A549 (cell line): ENCODE data around the gene GLO1. TPM values are rescaled to one million over a fixed set of nuclear protein-coding genes. Genes with fewer than 3 reads are reported as not detected.

Source experiments
- ATAC-seq, 2 experiments: fragments of 200-7000 bp in 1 of 2; fragments of >200 bp in 1 of 2; cut with Nextera tagmentation in 1 of 2; cut with Tn5 transposase in 1 of 2; 3 replicates each; pipeline versions ENCODE4 v1.8.0 to v1.9.1; 2018 to 2020; ENCODE audit warnings: mild to moderate bottlenecking in 1 of 2, moderate library complexity in 1 of 2
- CTCF ChIA-PET: fragments of 300-600 bp; sonication (Branson Sonifier 250); formaldehyde crosslinking; extraction: SDS; loops from one replicate; lab custom pipeline; 2021; ENCODE audit warnings: antibody characterized with exemption, inconsistent platforms; lab: Yijun Ruan, JAX
- POLR2A ChIA-PET: fragments of 350-600 bp; formaldehyde crosslinking; extraction: SDS; loops from one replicate; lab custom pipeline; 2021; ENCODE audit warnings: antibody characterized with exemption, inconsistent platforms; lab: Yijun Ruan, JAX
- DNase-seq, 2 experiments: peaks; one replicate each; pipeline versions ENCODE4 v3.0.0 to v3.0.0-alpha.2; 2011 to 2016; ENCODE audit warnings: low read depth in 1 of 2, low spot score in 1 of 2
- FAIRE-seq: peaks from 2 replicates; lab custom pipeline; 2011; peaks lifted over from hg19 to GRCh38; lab: Jason Lieb, UNC
- H3K27ac ChIP-seq, 2 experiments: fragments of >200 bp; sonication (Bioruptor Twin); formaldehyde crosslinking; 3 replicates each; pipeline ENCODE4 v1.5.1; 2016 to 2017
- H3K4me1 ChIP-seq: fragments of >200 bp; sonication (Bioruptor Twin); formaldehyde crosslinking; 3 replicates; pipeline ENCODE4 v1.6.1; 2016
- H3K4me2 ChIP-seq: fragments of >200 bp; sonication (Bioruptor Twin); formaldehyde crosslinking; 3 replicates; pipeline ENCODE4 v1.6.1; 2016
- H3K4me3 ChIP-seq: fragments of >200 bp; sonication (Bioruptor Twin); formaldehyde crosslinking; 3 replicates; pipeline ENCODE4 v1.5.1; 2016
- H3K9me3 ChIP-seq: fragments of >200 bp; sonication (Bioruptor Twin); formaldehyde crosslinking; 3 replicates; pipeline ENCODE4 v1.6.1; 2016
- CTCF ChIP-seq: fragments of >200 bp; sonication (Bioruptor Twin); formaldehyde crosslinking; IDR thresholded peaks from 3 replicates; pipeline ENCODE4 v1.5.1; 2016
- EHF ChIP-seq: fragments of 250-450 bp; sonication (Bioruptor Pico); IDR thresholded peaks from 2 replicates; pipeline ENCODE4 v1.5.0; 2020; ENCODE audit warnings: mild to moderate bottlenecking
- GATA3 ChIP-seq: IDR thresholded peaks from 2 replicates; pipeline ENCODE4 v1.6.1; 2012; ENCODE audit warnings: borderline replicate concordance
- HEYL ChIP-seq: fragments of 250-450 bp; sonication (Bioruptor Pico); IDR thresholded peaks from 2 replicates; pipeline ENCODE4 v1.8.0; 2021; ENCODE audit warnings: mild to moderate bottlenecking, moderate library complexity
- HMGXB4 ChIP-seq: fragments of 250-450 bp; sonication (Bioruptor Pico); IDR thresholded peaks from 2 replicates; pipeline ENCODE4 v1.5.0; 2021; ENCODE audit warnings: mild to moderate bottlenecking, moderate library complexity, borderline replicate concordance
- HOXB13 ChIP-seq: fragments of 250-450 bp; sonication (Bioruptor Pico); IDR thresholded peaks from 2 replicates; pipeline ENCODE4 v1.5.0; 2020; ENCODE audit warnings: low read depth, mild to moderate bottlenecking, moderate library complexity
- KDM5A ChIP-seq: fragments of 200-600 bp; sonication (generic); IDR thresholded peaks from 2 replicates; pipeline ENCODE4 v1.6.1; 2016; ENCODE audit warnings: antibody characterized with exemption, mild to moderate bottlenecking
- MAZ ChIP-seq: fragments of 150-350 bp; IDR thresholded peaks from 2 replicates; pipeline ENCODE4 v1.6.1; 2014; ENCODE audit warnings: antibody characterized with exemption, low read depth, low read length, borderline replicate concordance
- NFE2L2 ChIP-seq: fragments of 150-350 bp; conservative IDR thresholded peaks from 2 replicates; pipeline ENCODE4 v1.6.1; 2014; ENCODE audit warnings: low read length
- PBX3 ChIP-seq: IDR thresholded peaks from 2 replicates; pipeline ENCODE4 v1.6.1; 2012
- RARB ChIP-seq: fragments of 250-450 bp; sonication (Bioruptor Pico); IDR thresholded peaks from 2 replicates; pipeline ENCODE4 v1.8.0; 2021; ENCODE audit warnings: mild to moderate bottlenecking, moderate library complexity
- REST ChIP-seq: fragments of 200-600 bp; sonication (generic); IDR thresholded peaks from 2 replicates; pipeline ENCODE4 v1.6.1; 2016; ENCODE audit warnings: antibody characterized with exemption, mild to moderate bottlenecking, moderate library complexity
- SREBF2 ChIP-seq: fragments of 450-650 bp; IDR thresholded peaks from 2 replicates; pipeline ENCODE4 v1.6.1; 2014; ENCODE audit warnings: mild to moderate bottlenecking, moderate library complexity
- ZFP36 ChIP-seq: fragments of 450-650 bp; IDR thresholded peaks from 2 replicates; pipeline ENCODE4 v1.6.1; 2014; ENCODE audit warnings: borderline replicate concordance; ENCODE audit not compliant: partially characterized antibody
- WGBS: methylation state at CpG from one replicate; pipeline ENCODE4 v1.1.6; 2017; ENCODE audit errors: missing lambda C conversion rate; 5-methylcytosine and 5-hydroxymethylcytosine counted together
- polyA plus RNA-seq, 4 experiments: library from polyadenylated mRNA; depleted of rRNA in 3 of 4; stranded (reverse); fragments of >200 nt; fragmentation: RNase III in 1 of 4; extraction: RNeasy Plus Mini Kit Qiagen cat#74134 plus additional on column Dnase treatment in 1 of 4; gene quantifications; 2 replicates in 3 of 4; 3 replicates in 1 of 4; pipeline ENCODE4 v1.2.3, GENCODE V29; 2011 to 2017
- TF ChIP-seq, protein P1 (sequence below): IDR thresholded peaks from 2 replicates; pipeline ENCODE4 v1.6.1; 2012; ENCODE audit warnings: low read depth, borderline replicate concordance
- TF ChIP-seq, protein P2 (sequence below): fragments of >200 bp; sonication (Bioruptor Twin); formaldehyde crosslinking; IDR thresholded peaks from 3 replicates; pipeline ENCODE4 v1.6.1; 2016

The GLO1 gene
- polyA plus RNA-seq, 2 of the 4 experiments (the other 2 are of a cell fraction), result 105 to 128 TPM

DNA sequence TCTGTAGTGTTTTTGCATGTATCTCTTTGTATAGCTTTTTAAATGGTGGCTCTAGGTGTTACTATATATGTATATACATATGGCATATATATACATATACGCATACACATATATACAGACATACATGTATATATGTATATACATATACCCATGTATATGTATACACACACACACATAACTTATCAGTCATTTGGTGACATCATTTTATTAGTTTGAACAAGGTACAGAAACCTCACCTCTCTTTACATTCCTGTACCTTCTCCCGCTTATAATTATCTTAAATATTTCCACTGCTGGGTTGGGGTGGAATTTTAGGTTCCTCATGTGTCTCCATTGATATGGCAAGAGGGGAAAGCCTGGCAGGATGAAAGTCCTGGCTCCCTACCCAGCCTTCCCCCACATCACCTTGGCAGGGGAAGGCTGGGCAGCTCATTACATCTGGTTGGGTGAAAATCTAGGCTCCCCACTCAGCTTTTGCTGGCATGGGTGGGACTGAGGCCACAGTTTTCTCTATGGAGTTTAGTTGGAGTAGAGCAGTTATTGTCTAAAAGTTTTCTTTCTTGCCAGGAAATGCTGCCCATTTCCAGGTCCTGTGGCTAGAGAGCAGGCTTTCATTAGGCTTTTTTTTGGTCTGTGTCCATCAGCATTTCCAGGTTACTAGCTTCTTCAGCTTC lies 7.6 kb downstream of the GLO1 start:
- no peak for ATAC-seq
- CTCF ChIA-PET, result no interaction called here
- WGBS, result 89% methylated on average over 2 of the region's 2 CpGs
- no peak for TF ChIP-seq EHF (CRISPR knock-in tag)
- TF ChIP-seq, protein P1, sequence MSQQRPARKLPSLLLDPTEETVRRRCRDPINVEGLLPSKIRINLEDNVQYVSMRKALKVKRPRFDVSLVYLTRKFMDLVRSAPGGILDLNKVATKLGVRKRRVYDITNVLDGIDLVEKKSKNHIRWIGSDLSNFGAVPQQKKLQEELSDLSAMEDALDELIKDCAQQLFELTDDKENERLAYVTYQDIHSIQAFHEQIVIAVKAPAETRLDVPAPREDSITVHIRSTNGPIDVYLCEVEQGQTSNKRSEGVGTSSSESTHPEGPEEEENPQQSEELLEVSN, result no peak
- no peak for TF ChIP-seq PBX3
- no peak for TF ChIP-seq ZFP36
- TF ChIP-seq, protein P2, sequence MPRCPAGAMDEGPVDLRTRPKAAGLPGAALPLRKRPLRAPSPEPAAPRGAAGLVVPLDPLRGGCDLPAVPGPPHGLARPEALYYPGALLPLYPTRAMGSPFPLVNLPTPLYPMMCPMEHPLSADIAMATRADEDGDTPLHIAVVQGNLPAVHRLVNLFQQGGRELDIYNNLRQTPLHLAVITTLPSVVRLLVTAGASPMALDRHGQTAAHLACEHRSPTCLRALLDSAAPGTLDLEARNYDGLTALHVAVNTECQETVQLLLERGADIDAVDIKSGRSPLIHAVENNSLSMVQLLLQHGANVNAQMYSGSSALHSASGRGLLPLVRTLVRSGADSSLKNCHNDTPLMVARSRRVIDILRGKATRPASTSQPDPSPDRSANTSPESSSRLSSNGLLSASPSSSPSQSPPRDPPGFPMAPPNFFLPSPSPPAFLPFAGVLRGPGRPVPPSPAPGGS, result no peak
- TF ChIP-seq KDM5A, result no peak
- no peak for TF ChIP-seq MAZ
- TF ChIP-seq HEYL (CRISPR knock-in tag), result no peak
- TF ChIP-seq SREBF2, result no peak
- TF ChIP-seq RARB (CRISPR knock-in tag), result no peak
- TF ChIP-seq HOXB13 (CRISPR knock-in tag), result no peak
- TF ChIP-seq HMGXB4 (CRISPR knock-in tag), result no peak
- no peak for TF ChIP-seq NFE2L2
- no peak for TF ChIP-seq REST
- TF ChIP-seq GATA3, result no peak
- no peak for TF ChIP-seq CTCF
- no peaks in the 10 kb centered on the region for H3K9me3 ChIP-seq
- no peak overlapping the region for H3K27ac ChIP-seq
- no peaks in the 10 kb centered on the region for H3K4me1 ChIP-seq
- H3K4me2 ChIP-seq, result no peak overlapping the region
- no peak overlapping the region for H3K4me3 ChIP-seq
- POLR2A ChIA-PET, result no interaction called here
- FAIRE-seq, result no peak
- no peak for DNase-seq
